Panc1 (cell line): ENCODE measurements around the gene NELFB. TPM values are rescaled to one million over a fixed set of nuclear protein-coding genes. Genes with fewer than 3 reads are reported as not detected.

Experiments
- ATAC-seq: fragments of 200-7000 bp; cut with Tn5 transposase; 2 replicates; pipeline ENCODE4 v1.9.1; 2020; ENCODE audit warnings: mild to moderate bottlenecking, moderate library complexity
- BruUV-seq: library from RNA; stranded (reverse); fragments of 400-500 nt; replicated peaks from 2 replicates; lab custom pipeline; 2021; lab: Mats Ljungman, UMichigan
- CTCF ChIA-PET: fragments of 300-600 bp; sonication (Branson Sonifier 250); formaldehyde crosslinking; loops from one replicate; lab custom pipeline; 2022; ENCODE audit warnings: antibody characterized with exemption; lab: Charles Lee
- POLR2A ChIA-PET: fragments of 300-600 bp; sonication (Branson Sonifier 250); formaldehyde crosslinking; loops from one replicate; lab custom pipeline; 2022; ENCODE audit warnings: antibody characterized with exemption; lab: Charles Lee
- DNase-seq: peaks from one replicate; pipeline ENCODE4 v3.0.0-alpha.2; 2010; ENCODE audit warnings: low read depth, low spot score
- H3K27ac ChIP-seq: 2 replicates; pipeline ENCODE4 v1.5.1; 2011; ENCODE audit warnings: mild to moderate bottlenecking, low read length, inconsistent platforms
- H3K27me3 ChIP-seq: fragments of 200-500 bp; sonication (Bioruptor generic); 2 replicates; pipeline ENCODE4 v1.6.0; 2014; ENCODE audit warnings: low read length, inconsistent platforms; ENCODE audit not compliant: control insufficient read depth, insufficient read depth
- H3K36me3 ChIP-seq: fragments of 200-500 bp; sonication (Bioruptor generic); 2 replicates; pipeline ENCODE4 v1.5.1; 2014; ENCODE audit warnings: inconsistent platforms, mild to moderate bottlenecking, low read length, moderate library complexity; ENCODE audit not compliant: control insufficient read depth, insufficient read depth
- H3K4me1 ChIP-seq: 2 replicates; pipeline ENCODE4 v1.5.1; 2011; ENCODE audit warnings: inconsistent platforms, mild to moderate bottlenecking, low read length, moderate library complexity; ENCODE audit not compliant: control insufficient read depth, insufficient read depth
- H3K4me3 ChIP-seq, 2 experiments: 2 replicates each; pipeline ENCODE4 v1.5.1; 2011 to 2012; ENCODE audit warnings: low read depth in 2 of 2, low read length in 2 of 2, mild to moderate bottlenecking in 2 of 2, inconsistent platforms in 1 of 2, moderate library complexity in 1 of 2
- H3K9me3 ChIP-seq: fragments of 200-500 bp; sonication (Bioruptor generic); 2 replicates; pipeline ENCODE4 v1.5.1; 2014; ENCODE audit warnings: low read depth, mild to moderate bottlenecking, inconsistent platforms, low read length, moderate library complexity; ENCODE audit not compliant: control insufficient read depth, insufficient read depth
- POLR2AphosphoS5 ChIP-seq: IDR thresholded peaks from 2 replicates; pipeline ENCODE4 v1.6.1; 2012; ENCODE audit warnings: mild to moderate bottlenecking, low read depth, low read length, moderate library complexity
- SIN3A ChIP-seq: IDR thresholded peaks from 2 replicates; pipeline ENCODE4 v1.6.1; 2012; ENCODE audit warnings: low read depth, mild to moderate bottlenecking, low read length, moderate library complexity, borderline replicate concordance; ENCODE audit not compliant: insufficient read depth
- TCF7L2 ChIP-seq: IDR thresholded peaks from 2 replicates; pipeline ENCODE4 v1.6.1; 2011; ENCODE audit warnings: mild to moderate bottlenecking, low read depth, low read length, inconsistent platforms
- in situ Hi-C: cut with HindIII; loops from 2 replicates; pipeline ENCODE4 v1.10.0; 2016; ENCODE audit warnings: low sequenced_read_pairs, low pct_unique_long_range_greater_than_20kb
- intact Hi-C: fragments of 100-400 bp; cut with micrococcal nuclease; formaldehyde crosslinking; loops from one replicate; pipeline ENCODE4 v1.10.0; 2022; ENCODE audit not compliant: unreplicated experiment
- total RNA-seq: library from RNA; stranded (reverse); gene quantifications from one replicate; pipeline ENCODE4 v1.2.1, GENCODE V29; 2021; ENCODE audit not compliant: unreplicated experiment
- TF ChIP-seq, protein P1 (sequence below): fragments of 450-650 bp; IDR thresholded peaks from 2 replicates; pipeline ENCODE4 v1.5.1; 2017; ENCODE audit warnings: mild to moderate bottlenecking
- TF ChIP-seq, protein P2 (sequence below), 2 experiments: IDR thresholded peaks; 2 replicates each; pipeline ENCODE4 v1.6.1; 2011 to 2012; ENCODE audit warnings: low read depth in 2 of 2, control low read depth in 1 of 2, low read length in 1 of 2, mild to moderate bottlenecking in 1 of 2, moderate library complexity in 1 of 2; ENCODE audit not compliant: insufficient read depth in 1 of 2

NELFB gene
- total RNA-seq, 1 experiment from 2014 or later, result 62.4 TPM

DNA sequence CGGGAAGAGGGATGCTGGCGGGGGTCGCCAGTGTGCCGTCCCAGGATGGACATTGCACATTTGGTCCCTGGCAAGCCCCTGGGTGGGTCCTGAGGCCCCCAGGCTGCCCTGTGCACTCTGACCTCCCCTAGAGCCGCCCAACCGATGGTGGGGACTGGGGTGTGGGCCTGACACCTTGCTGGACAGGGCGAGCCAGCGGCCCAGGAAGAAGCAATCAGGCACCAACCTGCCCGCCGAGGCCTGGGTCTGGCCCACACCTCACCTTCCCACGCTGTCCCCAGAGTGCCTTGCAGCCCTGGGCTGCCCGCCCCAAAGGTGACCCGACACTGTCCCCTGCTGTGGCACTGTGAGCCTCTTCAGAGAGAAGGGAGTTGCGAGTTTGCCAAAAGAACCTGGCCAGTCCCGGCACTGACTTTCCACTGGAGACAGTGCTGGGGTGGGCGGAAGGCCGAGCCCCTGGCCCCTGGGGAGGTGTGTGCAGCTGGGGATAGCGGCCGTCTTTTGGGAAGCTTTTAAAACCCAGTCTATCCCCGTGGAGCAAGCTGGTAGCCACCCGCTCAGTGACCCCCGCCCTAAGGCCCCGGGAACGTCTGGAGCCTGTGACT is 58.9 kb downstream of the NELFB start:
- DNase-seq, result no peak
- ATAC-seq, result no peak
- in situ Hi-C loops, result no loop called here
- no peaks in the 10 kb centered on the region for H3K27me3 ChIP-seq
- intact Hi-C loops, result no loop called here
- no peak overlapping the region for H3K27ac ChIP-seq
- no peak overlapping the region for H3K4me3 ChIP-seq
- no TSS peak for BruUV-seq
- POLR2A ChIA-PET, result interaction anchor here (0.6 kb wide), 1 partner anchor 101 kb away, joined by 3 read pairs; no protein-coding TSS in a partner anchor
- H3K36me3 ChIP-seq, result no peaks in the 10 kb centered on the region
- no peak for TF ChIP-seq SIN3A
- TF ChIP-seq, protein P1, sequence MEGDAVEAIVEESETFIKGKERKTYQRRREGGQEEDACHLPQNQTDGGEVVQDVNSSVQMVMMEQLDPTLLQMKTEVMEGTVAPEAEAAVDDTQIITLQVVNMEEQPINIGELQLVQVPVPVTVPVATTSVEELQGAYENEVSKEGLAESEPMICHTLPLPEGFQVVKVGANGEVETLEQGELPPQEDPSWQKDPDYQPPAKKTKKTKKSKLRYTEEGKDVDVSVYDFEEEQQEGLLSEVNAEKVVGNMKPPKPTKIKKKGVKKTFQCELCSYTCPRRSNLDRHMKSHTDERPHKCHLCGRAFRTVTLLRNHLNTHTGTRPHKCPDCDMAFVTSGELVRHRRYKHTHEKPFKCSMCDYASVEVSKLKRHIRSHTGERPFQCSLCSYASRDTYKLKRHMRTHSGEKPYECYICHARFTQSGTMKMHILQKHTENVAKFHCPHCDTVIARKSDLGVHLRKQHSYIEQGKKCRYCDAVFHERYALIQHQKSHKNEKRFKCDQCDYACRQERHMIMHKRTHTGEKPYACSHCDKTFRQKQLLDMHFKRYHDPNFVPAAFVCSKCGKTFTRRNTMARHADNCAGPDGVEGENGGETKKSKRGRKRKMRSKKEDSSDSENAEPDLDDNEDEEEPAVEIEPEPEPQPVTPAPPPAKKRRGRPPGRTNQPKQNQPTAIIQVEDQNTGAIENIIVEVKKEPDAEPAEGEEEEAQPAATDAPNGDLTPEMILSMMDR, result no peak
- TF ChIP-seq, protein P2, sequence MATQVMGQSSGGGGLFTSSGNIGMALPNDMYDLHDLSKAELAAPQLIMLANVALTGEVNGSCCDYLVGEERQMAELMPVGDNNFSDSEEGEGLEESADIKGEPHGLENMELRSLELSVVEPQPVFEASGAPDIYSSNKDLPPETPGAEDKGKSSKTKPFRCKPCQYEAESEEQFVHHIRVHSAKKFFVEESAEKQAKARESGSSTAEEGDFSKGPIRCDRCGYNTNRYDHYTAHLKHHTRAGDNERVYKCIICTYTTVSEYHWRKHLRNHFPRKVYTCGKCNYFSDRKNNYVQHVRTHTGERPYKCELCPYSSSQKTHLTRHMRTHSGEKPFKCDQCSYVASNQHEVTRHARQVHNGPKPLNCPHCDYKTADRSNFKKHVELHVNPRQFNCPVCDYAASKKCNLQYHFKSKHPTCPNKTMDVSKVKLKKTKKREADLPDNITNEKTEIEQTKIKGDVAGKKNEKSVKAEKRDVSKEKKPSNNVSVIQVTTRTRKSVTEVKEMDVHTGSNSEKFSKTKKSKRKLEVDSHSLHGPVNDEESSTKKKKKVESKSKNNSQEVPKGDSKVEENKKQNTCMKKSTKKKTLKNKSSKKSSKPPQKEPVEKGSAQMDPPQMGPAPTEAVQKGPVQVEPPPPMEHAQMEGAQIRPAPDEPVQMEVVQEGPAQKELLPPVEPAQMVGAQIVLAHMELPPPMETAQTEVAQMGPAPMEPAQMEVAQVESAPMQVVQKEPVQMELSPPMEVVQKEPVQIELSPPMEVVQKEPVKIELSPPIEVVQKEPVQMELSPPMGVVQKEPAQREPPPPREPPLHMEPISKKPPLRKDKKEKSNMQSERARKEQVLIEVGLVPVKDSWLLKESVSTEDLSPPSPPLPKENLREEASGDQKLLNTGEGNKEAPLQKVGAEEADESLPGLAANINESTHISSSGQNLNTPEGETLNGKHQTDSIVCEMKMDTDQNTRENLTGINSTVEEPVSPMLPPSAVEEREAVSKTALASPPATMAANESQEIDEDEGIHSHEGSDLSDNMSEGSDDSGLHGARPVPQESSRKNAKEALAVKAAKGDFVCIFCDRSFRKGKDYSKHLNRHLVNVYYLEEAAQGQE (IDR thresholded peaks at IDR 0.05; ENCODE audit: insufficient read depth in 1 of 2, low read depth in 2 of 2, low read length in 1 of 2), result no peak
- no peak for TF ChIP-seq POLR2AphosphoS5
- TF ChIP-seq TCF7L2, result no peak
- H3K4me1 ChIP-seq, result no peaks in the 10 kb centered on the region; the same call in 1 of the 2 replicates
- H3K9me3 ChIP-seq, result no peaks in the 10 kb centered on the region
- CTCF ChIA-PET, result interaction anchor here (0.6 kb wide), 1 partner anchor 80 kb away, joined by 3 read pairs; no protein-coding TSS in a partner anchor

DNA sequence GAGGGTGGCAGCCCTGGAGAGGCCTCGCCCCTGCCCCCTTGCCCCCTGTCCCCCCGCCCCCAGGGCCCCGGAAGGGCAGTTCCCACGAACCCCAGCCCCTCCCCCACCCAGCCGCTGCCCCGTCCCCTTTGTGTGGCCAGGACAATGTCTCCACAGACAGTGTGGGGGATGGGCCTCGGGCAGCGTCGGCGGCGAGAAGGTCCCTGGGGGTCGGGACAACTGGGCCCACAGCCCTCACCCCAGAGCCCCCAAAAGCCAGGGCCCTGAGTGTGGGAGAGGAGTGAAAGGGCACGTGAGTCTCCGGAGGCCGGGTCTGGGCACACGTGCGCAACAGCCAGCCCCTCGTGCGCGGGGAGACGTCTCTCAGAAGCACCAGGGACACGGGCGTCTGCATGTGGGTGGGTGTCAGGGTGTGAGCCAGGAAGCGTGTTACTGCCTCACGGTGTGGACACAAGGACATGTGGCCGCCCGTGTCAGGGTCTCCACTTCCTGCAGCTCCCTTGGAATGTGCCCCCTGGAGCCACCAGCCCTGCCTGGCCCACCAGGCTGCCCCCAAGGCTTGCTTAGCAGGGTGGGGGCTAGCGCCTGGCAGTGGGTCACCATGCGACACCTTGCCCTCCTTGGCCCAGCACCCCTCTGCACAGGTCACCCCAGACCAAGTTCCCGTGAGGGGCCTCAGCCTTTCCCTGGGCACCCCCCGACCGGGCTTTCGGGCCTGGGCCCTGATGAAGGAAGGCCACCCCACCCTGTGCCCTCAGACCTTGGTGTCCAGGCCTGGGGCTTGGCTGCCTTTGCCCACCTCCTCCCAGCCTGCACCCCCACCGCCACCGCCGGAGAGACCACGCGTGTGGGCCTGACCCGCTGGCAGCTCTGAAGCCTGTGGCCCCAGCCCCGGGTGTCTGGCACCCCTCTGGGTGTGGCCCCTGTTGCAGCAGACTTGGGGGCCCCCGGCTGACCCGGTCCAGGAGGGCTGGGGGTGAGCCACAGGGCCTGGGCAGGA is 59.7 kb downstream of the NELFB start:
- in situ Hi-C loops (no loop called here), intact Hi-C loops (no loop called here)
- no peak overlapping the region for H3K4me3 ChIP-seq
- TF ChIP-seq POLR2AphosphoS5 (no peak), SIN3A (no peak), TCF7L2 (no peak)
- TF ChIP-seq, protein P1, result no peak
- H3K36me3 ChIP-seq, result no peaks in the 10 kb centered on the region
- no peaks in the 10 kb centered on the region for H3K27me3 ChIP-seq
- no TSS peak for BruUV-seq
- H3K9me3 ChIP-seq, result no peaks in the 10 kb centered on the region
- H3K27ac ChIP-seq, result peak overlapping the region; percentile 66; the same call in 1 of the 2 replicates
- no peaks in the 10 kb centered on the region; the same call in 1 of the 2 replicates for H3K4me1 ChIP-seq
- ATAC-seq (no peak), DNase-seq (no peak)
- CTCF ChIA-PET, result interaction anchor here (0.5 to 0.6 kb wide), 2 partner anchors 79 to 108 kb away, joined by 3 to 4 read pairs; partner anchors contain the start of gene EXD3
- POLR2A ChIA-PET, result interaction anchor here (0.6 kb wide), 1 partner anchor 70 kb away, joined by 4 read pairs; no protein-coding TSS in a partner anchor
